ENCODE results near the gene AGAP9.
"Not testable (repeated sequence)": the region's sequence is repeated elsewhere in the genome, so short reads cannot be mapped to it uniquely, and the experiment has no call there.

The AGAP9 gene

GRCh38 chr10:47458466-47459154, 64.8 kb downstream of the AGAP9 start:
- in situ Hi-C loops (cut with MboI; ENCODE audit: low sequenced_read_pairs): no loop called here

- in situ Hi-C loops (cut with MboI; ENCODE audit: low sequenced_read_pairs): no loop called here
Observed at GRCh38 chr10:47457826-47458225, 65.6 kb downstream of the AGAP9 start.

- in situ Hi-C loops (cut with MboI; ENCODE audit: low sequenced_read_pairs): no loop called here
Observed at GRCh38 chr10:47457528-47457820, 66.0 kb downstream of the AGAP9 start.

GRCh38 chr10:47456794-47457527, 66.5 kb downstream of the AGAP9 start:
- in situ Hi-C loops (cut with MboI; ENCODE audit: low sequenced_read_pairs): no loop called here

GRCh38 chr10:47456079-47456785, 67.2 kb downstream of the AGAP9 start:
- in situ Hi-C loops (cut with MboI; ENCODE audit: low sequenced_read_pairs): no loop called here

GRCh38 chr10:47455350-47456078, 67.9 kb downstream of the AGAP9 start:
- in situ Hi-C loops (cut with MboI; ENCODE audit: low sequenced_read_pairs): not testable (repeated sequence)

- in situ Hi-C loops (cut with MboI; ENCODE audit: low sequenced_read_pairs): no loop called here
Observed at GRCh38 chr10:47454780-47455058, 68.7 kb downstream of the AGAP9 start.

GRCh38 chr10:47454008-47454779, 69.2 kb downstream of the AGAP9 start:
- in situ Hi-C loops (cut with MboI; ENCODE audit: low sequenced_read_pairs): no loop called here

- in situ Hi-C loops (cut with MboI; ENCODE audit: low sequenced_read_pairs): no loop called here
Observed at GRCh38 chr10:47453141-47454007, 70.1 kb downstream of the AGAP9 start.

GRCh38 chr10:47452495-47453140, 70.8 kb downstream of the AGAP9 start:
- in situ Hi-C loops (cut with MboI; ENCODE audit: low sequenced_read_pairs): no loop called here

- in situ Hi-C loops (cut with MboI; ENCODE audit: low sequenced_read_pairs): no loop called here
Observed at GRCh38 chr10:47451998-47452494, 71.4 kb downstream of the AGAP9 start.
